Mammary epithelial cell (primary cell): ENCODE results near the gene RTF1.
"Not testable (repeated sequence)": the region's sequence is repeated elsewhere in the genome, so short reads cannot be mapped to it uniquely, and the experiment has no call there.

ENCODE experiments used
- EZH2 ChIP-seq: IDR thresholded peaks from 2 replicates; pipeline ENCODE4 v1.6.1; 2012; ENCODE audit warnings: low read length, inconsistent platforms, borderline replicate concordance
- TF ChIP-seq, protein P1 (sequence below), 2 donors: IDR thresholded peaks in 1 of 2; conservative IDR thresholded peaks in 1 of 2; 2 replicates each; pipeline ENCODE4 v1.5.1; 2011 to 2012; ENCODE audit warnings: inconsistent platforms in 2 of 2, low read length in 2 of 2, mild to moderate bottlenecking in 2 of 2, control low read depth in 1 of 2, low read depth in 1 of 2; ENCODE audit not compliant: insufficient read depth in 1 of 2; ENCODE audit errors: extremely low read depth in 1 of 2

DNA sequence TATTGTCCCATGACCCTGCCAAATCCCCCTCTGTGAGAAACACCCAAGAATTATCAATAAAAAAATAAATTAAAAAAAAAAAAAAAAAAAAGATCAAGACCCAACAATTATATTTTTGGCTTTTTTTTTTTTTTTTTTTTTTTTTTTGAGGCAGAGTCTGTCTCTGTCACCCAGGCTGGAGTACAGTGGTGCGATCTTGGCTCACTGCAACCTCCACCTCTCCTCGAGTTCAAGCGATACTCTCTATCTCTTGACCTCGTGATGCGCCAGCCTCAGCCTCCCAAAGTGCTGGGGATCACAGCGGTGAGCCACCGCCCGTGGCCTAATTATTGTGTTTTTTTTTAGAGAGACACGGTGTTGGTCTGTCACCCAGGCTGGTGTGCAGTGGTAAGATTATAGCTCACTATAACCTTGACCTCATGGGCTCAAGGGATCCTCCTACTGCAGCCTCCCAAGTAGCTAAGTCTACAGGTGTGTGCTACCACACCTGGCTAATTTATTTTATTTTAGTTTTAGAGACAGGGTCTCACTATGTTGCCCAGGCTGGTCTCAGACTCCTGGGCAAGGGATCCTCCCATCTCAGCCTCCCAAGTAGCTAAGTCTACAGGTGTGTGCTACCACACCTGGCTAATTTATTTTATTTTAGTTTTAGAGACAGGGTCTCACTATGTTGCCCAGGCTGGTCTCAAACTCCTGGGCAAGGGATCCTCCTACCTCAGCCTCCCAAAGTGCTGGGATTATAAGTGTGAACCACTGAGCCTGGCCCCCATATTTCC lies 32.7 kb upstream of the RTF1 start:
- TF ChIP-seq, protein P1, sequence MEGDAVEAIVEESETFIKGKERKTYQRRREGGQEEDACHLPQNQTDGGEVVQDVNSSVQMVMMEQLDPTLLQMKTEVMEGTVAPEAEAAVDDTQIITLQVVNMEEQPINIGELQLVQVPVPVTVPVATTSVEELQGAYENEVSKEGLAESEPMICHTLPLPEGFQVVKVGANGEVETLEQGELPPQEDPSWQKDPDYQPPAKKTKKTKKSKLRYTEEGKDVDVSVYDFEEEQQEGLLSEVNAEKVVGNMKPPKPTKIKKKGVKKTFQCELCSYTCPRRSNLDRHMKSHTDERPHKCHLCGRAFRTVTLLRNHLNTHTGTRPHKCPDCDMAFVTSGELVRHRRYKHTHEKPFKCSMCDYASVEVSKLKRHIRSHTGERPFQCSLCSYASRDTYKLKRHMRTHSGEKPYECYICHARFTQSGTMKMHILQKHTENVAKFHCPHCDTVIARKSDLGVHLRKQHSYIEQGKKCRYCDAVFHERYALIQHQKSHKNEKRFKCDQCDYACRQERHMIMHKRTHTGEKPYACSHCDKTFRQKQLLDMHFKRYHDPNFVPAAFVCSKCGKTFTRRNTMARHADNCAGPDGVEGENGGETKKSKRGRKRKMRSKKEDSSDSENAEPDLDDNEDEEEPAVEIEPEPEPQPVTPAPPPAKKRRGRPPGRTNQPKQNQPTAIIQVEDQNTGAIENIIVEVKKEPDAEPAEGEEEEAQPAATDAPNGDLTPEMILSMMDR (conservative IDR thresholded peaks at IDR 0.05 in 1 of 2, IDR thresholded peaks at IDR 0.05 in 1 of 2; ENCODE audit: extremely low read depth in 1 of 2, insufficient read depth in 1 of 2, low read depth in 1 of 2, low read length in 2 of 2): not testable (repeated sequence)
- TF ChIP-seq EZH2: not testable (repeated sequence)
